ENCODE measurements around the gene RUNX1.

Gene RUNX1

DNA sequence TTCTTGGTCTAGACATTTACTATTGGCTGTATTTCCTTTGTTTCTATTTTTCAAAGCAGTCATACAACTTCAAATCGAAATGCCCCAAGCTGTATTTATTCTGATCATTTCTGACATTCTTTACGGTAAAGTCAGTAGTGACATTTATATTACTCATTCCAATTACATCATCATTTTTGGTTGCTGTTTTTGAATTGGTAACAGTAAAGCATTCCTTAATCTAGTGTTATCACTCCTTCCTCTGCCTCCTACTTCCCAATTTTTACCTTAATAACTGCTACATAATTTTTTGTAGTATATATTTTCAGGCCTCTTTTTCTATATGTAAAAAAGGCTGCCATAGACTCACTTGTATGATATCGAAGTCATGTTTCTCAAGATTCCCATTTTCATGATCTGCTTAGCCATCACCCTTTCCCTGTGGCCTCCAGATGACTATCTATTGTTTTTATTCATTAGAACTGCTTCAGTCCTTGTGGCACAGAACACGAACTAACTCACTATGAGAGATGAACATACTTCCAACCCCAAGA is 167.2 kb downstream of the RUNX1 start:
- H3K4me1 ChIP-seq (ENCODE audit: control insufficient read depth, insufficient read depth, low read length, poor library complexity, severe bottlenecking), result peaks cover 14% of the 10 kb centered on the region
- H3K4me3 ChIP-seq (ENCODE audit: insufficient read depth, low read depth, low read length, poor library complexity, severe bottlenecking), result no peak overlapping the region
- no peaks in the 10 kb centered on the region for H3K27me3 ChIP-seq (replicated peaks; ENCODE audit: control insufficient read depth, insufficient read depth, low read length, poor library complexity, severe bottlenecking)
- no peaks in the 10 kb centered on the region for H3K9me3 ChIP-seq (ENCODE audit: control insufficient read depth, low read length)
- peaks cover 30% of the 10 kb centered on the region for H3K36me3 ChIP-seq (ENCODE audit: control insufficient read depth, insufficient read depth, low read length)
- no peak for DNase-seq
- H3K27ac ChIP-seq (ENCODE audit: insufficient read depth, low read length, poor library complexity, severe bottlenecking), result no peak overlapping the region

DNA sequence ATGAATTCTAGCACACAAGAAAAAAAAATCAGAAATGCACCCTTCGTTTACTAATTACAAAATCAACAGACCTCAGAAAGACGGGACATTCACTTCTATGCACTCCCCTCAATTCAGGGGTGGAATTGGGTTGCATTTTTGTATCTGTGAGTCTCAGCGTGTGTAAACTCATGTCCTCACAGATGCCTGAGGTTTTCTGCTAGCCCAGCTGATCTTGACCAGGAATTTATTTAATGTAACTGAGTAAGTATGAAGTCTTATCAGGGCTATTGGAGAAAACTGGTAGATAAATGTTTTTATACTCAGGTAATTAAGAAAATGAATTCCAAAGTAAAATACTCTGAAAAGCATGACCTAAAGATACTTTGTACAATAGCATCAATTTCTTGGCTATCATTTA is 167.7 kb downstream of the RUNX1 start:
- H3K9me3 ChIP-seq (ENCODE audit: control insufficient read depth, low read length), result no peaks in the 10 kb centered on the region
- peaks cover 12% of the 10 kb centered on the region for H3K4me1 ChIP-seq (ENCODE audit: control insufficient read depth, insufficient read depth, low read length, poor library complexity, severe bottlenecking)
- H3K27ac ChIP-seq (ENCODE audit: insufficient read depth, low read length, poor library complexity, severe bottlenecking), result no peak overlapping the region
- no peak overlapping the region for H3K4me3 ChIP-seq (ENCODE audit: insufficient read depth, low read depth, low read length, poor library complexity, severe bottlenecking)
- H3K36me3 ChIP-seq (ENCODE audit: control insufficient read depth, insufficient read depth, low read length), result peaks cover 31% of the 10 kb centered on the region
- no peaks in the 10 kb centered on the region for H3K27me3 ChIP-seq (replicated peaks; ENCODE audit: control insufficient read depth, insufficient read depth, low read length, poor library complexity, severe bottlenecking)
- DNase-seq, result no peak

DNA sequence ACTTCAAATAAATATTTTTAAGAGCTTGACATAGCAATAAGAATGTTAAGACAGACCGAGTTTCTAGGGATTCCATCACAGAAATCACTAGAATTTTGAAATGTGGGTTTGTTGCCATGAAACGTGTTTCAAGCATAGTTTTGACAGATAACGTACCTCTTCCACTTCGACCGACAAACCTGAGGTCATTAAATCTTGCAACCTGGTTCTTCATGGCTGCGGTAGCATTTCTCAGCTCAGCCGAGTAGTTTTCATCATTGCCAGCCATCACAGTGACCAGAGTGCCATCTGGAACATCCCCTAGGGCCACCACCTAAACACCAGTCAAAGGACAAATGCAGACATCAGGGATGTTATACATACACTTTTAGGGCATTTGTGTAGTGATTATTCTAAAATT is 168.7 kb downstream of the RUNX1 start:
- Histone ChIP-seq H3K27ac (ENCODE audit: insufficient read depth, low read length, poor library complexity, severe bottlenecking) (no peak overlapping the region), H3K36me3 (ENCODE audit: control insufficient read depth, insufficient read depth, low read length) (peaks cover 42% of the 10 kb centered on the region), H3K9me3 (ENCODE audit: control insufficient read depth, low read length) (no peaks in the 10 kb centered on the region), H3K4me1 (ENCODE audit: control insufficient read depth, insufficient read depth, low read length, poor library complexity, severe bottlenecking) (peaks cover 4% of the 10 kb centered on the region), H3K4me3 (ENCODE audit: insufficient read depth, low read depth, low read length, poor library complexity, severe bottlenecking) (no peak overlapping the region), H3K27me3 (replicated peaks; ENCODE audit: control insufficient read depth, insufficient read depth, low read length, poor library complexity, severe bottlenecking) (no peaks in the 10 kb centered on the region)
- DNase-seq, result no peak

DNA sequence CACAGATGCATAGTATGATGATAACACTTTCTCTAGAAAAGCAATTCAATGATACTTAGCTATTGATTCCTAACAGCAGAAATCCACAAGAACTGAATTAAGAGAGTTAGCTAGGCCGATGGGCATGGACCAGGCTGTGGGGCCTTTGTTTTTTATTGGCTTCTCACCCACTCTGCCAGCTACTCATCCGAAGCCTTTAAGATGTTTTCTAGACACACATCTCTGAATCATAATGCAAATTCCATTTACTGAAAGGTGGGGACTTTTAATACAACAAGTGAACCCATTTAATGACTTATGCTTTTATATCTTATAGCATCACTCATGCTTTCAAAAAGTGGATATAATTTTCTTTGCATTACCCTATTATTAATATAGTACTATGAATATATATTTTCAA is 170.2 kb downstream of the RUNX1 start:
- H3K36me3 ChIP-seq (ENCODE audit: control insufficient read depth, insufficient read depth, low read length), result peaks cover 48% of the 10 kb centered on the region
- H3K27me3 ChIP-seq (replicated peaks; ENCODE audit: control insufficient read depth, insufficient read depth, low read length, poor library complexity, severe bottlenecking), result no peaks in the 10 kb centered on the region
- no peak overlapping the region for H3K27ac ChIP-seq (ENCODE audit: insufficient read depth, low read length, poor library complexity, severe bottlenecking)
- H3K4me3 ChIP-seq (ENCODE audit: insufficient read depth, low read depth, low read length, poor library complexity, severe bottlenecking), result no peak overlapping the region
- DNase-seq, result no peak
- no peaks in the 10 kb centered on the region for H3K9me3 ChIP-seq (ENCODE audit: control insufficient read depth, low read length)
- H3K4me1 ChIP-seq (ENCODE audit: control insufficient read depth, insufficient read depth, low read length, poor library complexity, severe bottlenecking), result no peaks in the 10 kb centered on the region

DNA sequence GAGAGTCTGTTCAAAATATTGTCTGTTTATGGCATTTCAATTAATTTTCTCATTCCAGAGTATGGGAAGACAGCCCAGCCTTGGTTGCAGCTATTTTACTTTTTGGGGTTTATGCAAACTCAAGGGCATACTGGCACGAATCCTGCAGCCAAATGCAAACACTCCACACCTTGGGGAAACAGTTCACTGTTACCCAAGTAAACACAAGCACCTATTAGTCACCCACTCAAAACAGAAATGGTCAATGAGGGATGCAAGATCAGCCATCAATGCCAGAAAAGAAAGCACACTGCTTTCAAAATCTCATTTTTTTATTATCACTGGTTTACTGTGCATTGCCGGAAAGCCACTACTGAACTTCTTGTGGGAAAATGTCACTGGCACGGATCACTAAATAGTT is 170.6 kb downstream of the RUNX1 start:
- H3K4me3 ChIP-seq (ENCODE audit: insufficient read depth, low read depth, low read length, poor library complexity, severe bottlenecking), result no peak overlapping the region
- peaks cover 49% of the 10 kb centered on the region for H3K36me3 ChIP-seq (ENCODE audit: control insufficient read depth, insufficient read depth, low read length)
- H3K9me3 ChIP-seq (ENCODE audit: control insufficient read depth, low read length), result no peaks in the 10 kb centered on the region
- H3K27ac ChIP-seq (ENCODE audit: insufficient read depth, low read length, poor library complexity, severe bottlenecking), result no peak overlapping the region
- DNase-seq, result no peak
- no peaks in the 10 kb centered on the region for H3K4me1 ChIP-seq (ENCODE audit: control insufficient read depth, insufficient read depth, low read length, poor library complexity, severe bottlenecking)
- no peaks in the 10 kb centered on the region for H3K27me3 ChIP-seq (replicated peaks; ENCODE audit: control insufficient read depth, insufficient read depth, low read length, poor library complexity, severe bottlenecking)

DNA sequence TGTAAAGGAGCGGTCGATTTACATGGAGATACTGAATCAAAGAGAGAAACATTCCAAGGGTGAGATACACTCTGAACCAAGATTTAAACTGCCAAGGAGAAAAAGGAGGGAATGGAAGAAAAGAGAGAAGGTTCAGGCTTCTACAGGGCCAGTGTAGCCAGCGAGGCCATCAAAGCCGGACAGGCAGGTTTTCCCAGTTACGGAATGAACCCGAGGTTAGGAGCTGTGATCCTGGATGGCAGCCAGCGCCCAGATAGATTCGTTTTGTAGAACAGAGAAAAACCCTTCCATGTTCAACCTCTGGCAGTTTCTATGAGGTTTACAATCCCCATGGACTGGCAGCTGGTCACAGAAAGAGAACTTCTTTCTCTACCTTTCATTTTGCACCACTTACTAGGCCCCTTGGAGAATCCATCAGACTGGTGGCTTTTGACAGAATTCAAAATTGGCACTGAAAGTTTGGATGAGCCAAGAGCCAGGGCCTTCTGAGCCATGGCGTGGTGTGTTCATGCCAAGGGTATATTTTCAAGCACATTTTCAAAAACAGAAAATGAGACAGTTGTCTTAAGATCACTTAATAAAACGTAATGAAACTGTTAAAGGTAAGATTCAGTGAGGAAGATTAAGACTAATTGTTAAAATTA is 171.5 kb downstream of the RUNX1 start:
- Histone ChIP-seq H3K4me1 (ENCODE audit: control insufficient read depth, insufficient read depth, low read length, poor library complexity, severe bottlenecking) (no peaks in the 10 kb centered on the region), H3K27me3 (replicated peaks; ENCODE audit: control insufficient read depth, insufficient read depth, low read length, poor library complexity, severe bottlenecking) (no peaks in the 10 kb centered on the region), H3K36me3 (ENCODE audit: control insufficient read depth, insufficient read depth, low read length) (peaks cover 57% of the 10 kb centered on the region), H3K9me3 (ENCODE audit: control insufficient read depth, low read length) (no peaks in the 10 kb centered on the region), H3K4me3 (ENCODE audit: insufficient read depth, low read depth, low read length, poor library complexity, severe bottlenecking) (no peak overlapping the region), H3K27ac (ENCODE audit: insufficient read depth, low read length, poor library complexity, severe bottlenecking) (no peak overlapping the region)
- no peak for DNase-seq

DNA sequence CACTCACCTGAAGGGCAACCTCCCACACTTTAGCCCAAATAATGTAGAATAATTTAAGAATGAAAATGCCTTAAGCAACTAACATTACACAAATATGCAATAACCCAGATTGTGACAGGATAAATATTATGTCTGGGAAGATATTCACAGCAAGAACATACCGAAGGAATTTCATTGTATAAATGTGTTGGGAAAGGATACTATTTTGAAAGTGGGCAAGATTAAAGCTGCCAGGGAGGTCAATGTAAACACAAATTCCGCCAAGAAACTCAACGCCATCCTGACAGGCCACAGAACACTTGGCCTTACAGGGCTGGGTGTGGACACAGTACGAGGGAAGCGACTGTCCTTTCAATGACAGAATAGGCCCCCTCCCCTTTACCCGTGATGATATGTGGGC is 173.3 kb downstream of the RUNX1 start:
- no peaks in the 10 kb centered on the region for H3K4me1 ChIP-seq (ENCODE audit: control insufficient read depth, insufficient read depth, low read length, poor library complexity, severe bottlenecking)
- H3K36me3 ChIP-seq (ENCODE audit: control insufficient read depth, insufficient read depth, low read length), result peaks cover 70% of the 10 kb centered on the region
- H3K27me3 ChIP-seq (replicated peaks; ENCODE audit: control insufficient read depth, insufficient read depth, low read length, poor library complexity, severe bottlenecking), result no peaks in the 10 kb centered on the region
- DNase-seq, result no peak
- H3K9me3 ChIP-seq (ENCODE audit: control insufficient read depth, low read length), result no peaks in the 10 kb centered on the region
- no peak overlapping the region for H3K27ac ChIP-seq (ENCODE audit: insufficient read depth, low read length, poor library complexity, severe bottlenecking)
- H3K4me3 ChIP-seq (ENCODE audit: insufficient read depth, low read depth, low read length, poor library complexity, severe bottlenecking), result no peak overlapping the region

DNA sequence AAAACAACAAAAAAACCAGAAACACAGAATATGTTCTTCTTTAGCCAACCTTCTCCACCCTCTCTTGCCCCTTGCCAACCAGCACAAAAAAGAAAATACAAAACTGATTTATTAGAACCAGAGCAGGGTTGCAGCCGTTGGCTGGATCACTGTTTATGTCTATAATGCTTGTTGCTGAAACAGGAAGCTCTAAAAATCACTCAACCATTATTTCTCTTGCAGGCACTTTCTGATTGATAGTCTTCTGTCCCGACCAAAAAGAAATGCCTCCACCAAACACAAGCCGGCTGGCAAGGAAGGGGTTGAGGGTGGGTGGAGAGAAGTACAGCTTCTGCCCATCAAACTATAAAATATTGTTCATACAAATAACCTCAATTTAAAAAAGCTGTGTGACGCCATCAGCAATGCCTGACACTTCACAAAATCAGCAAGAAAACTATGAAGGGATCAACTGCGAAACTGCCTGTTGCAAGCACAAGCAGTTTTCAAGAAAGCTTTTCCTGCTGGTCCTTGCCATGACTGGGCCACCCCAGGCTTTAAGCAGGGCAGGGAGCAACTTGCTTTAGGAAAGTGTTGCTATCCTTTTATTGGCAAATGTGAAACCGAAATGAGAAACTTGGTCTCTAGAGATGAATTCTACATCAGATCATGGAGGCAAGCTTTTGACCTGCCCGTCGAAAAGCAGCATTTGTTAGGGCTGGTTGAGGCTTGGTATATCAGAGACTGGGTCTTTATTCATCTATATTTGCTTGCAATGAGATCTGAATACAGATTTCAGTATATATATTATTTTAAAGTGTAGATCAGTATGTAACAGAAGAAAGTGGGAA is 174.2 kb downstream of the RUNX1 start:
- H3K9me3 ChIP-seq (ENCODE audit: control insufficient read depth, low read length), result no peaks in the 10 kb centered on the region
- H3K36me3 ChIP-seq (ENCODE audit: control insufficient read depth, insufficient read depth, low read length), result peaks cover 68% of the 10 kb centered on the region
- H3K27ac ChIP-seq (ENCODE audit: insufficient read depth, low read length, poor library complexity, severe bottlenecking), result no peak overlapping the region
- no peak overlapping the region for H3K4me3 ChIP-seq (ENCODE audit: insufficient read depth, low read depth, low read length, poor library complexity, severe bottlenecking)
- DNase-seq, result no peak
- H3K27me3 ChIP-seq (replicated peaks; ENCODE audit: control insufficient read depth, insufficient read depth, low read length, poor library complexity, severe bottlenecking), result no peaks in the 10 kb centered on the region
- H3K4me1 ChIP-seq (ENCODE audit: control insufficient read depth, insufficient read depth, low read length, poor library complexity, severe bottlenecking), result no peaks in the 10 kb centered on the region

DNA sequence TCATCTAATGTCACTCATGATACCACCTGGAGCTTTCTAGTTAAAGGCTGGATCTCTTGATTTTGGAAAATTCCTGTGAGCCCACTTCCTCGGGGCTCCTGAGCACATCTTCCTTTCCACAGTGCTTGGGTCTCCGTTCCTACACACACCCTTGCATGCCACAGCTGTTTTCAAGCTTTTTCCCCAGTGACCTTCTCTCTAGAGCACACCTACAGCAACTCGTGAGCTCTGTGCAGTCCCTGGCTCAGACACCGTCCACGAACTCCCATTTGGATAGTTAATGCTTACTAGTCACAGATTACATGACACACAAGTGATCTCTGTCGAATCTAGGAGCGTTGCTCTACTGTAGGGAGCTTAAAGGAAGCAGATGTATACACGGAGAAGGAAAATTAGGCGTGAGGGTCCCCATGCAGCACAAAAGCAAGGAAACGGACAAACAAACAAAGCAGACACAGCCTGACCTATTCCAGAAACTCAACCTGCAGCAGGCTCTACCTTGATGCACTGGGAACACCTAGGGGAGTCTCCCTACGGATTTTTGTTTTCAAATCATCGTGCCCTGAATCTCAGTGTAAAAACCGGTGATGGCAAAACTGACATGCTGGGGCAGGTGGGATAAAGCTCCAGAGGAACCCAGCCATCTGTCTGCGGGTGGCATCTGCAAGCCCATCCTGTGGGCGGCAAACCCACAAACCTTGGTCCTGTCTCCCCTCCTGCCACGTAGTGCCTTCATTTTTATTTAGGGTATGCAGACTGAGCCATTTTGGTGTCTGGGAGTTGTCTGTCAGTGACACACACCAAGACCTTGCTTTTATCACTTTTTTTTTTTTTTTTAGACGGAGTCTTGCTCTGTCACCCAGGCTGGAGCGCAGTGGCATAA is 177.8 kb downstream of the RUNX1 start:
- Histone ChIP-seq H3K9me3 (ENCODE audit: control insufficient read depth, low read length) (no peaks in the 10 kb centered on the region), H3K36me3 (ENCODE audit: control insufficient read depth, insufficient read depth, low read length) (peaks cover 68% of the 10 kb centered on the region), H3K4me3 (ENCODE audit: insufficient read depth, low read depth, low read length, poor library complexity, severe bottlenecking) (no peak overlapping the region), H3K27ac (ENCODE audit: insufficient read depth, low read length, poor library complexity, severe bottlenecking) (no peak overlapping the region), H3K4me1 (ENCODE audit: control insufficient read depth, insufficient read depth, low read length, poor library complexity, severe bottlenecking) (peaks cover 5% of the 10 kb centered on the region), H3K27me3 (replicated peaks; ENCODE audit: control insufficient read depth, insufficient read depth, low read length, poor library complexity, severe bottlenecking) (no peaks in the 10 kb centered on the region)
- no peak for DNase-seq
